ENCODE results near the gene C6orf132. TPM values are rescaled to one million over a fixed set of nuclear protein-coding genes. Genes with fewer than 3 reads are reported as not detected.
"Not testable (repeated sequence)": the region's sequence is repeated elsewhere in the genome, so short reads cannot be mapped to it uniquely, and the experiment has no call there.

Gene C6orf132
- total RNA-seq, 1 donor, result 2.9 TPM

GRCh38 chr6:42156638-42157037 lies 14.2 kb upstream of the C6orf132 start:
- Histone ChIP-seq H3K79me2 (ENCODE audit: insufficient read depth, low read length) (no peaks in the 10 kb centered on the region), H3K4me2 (ENCODE audit: insufficient read depth, low read length) (no peak overlapping the region), H3K27ac (ENCODE audit: low read depth, low read length) (no peak overlapping the region), H3K4me3 (ENCODE audit: insufficient read depth, low read length) (no peak overlapping the region), H3K9me3 (ENCODE audit: low read depth, low read length) (no peaks in the 10 kb centered on the region), H3K36me3 (ENCODE audit: insufficient read depth, low read length) (no peaks in the 10 kb centered on the region), H2AFZ (ENCODE audit: low read length) (no peak overlapping the region), H3K27me3 (ENCODE audit: insufficient read depth, low read length) (peaks cover 5% of the 10 kb centered on the region), H4K20me1 (ENCODE audit: insufficient read depth, low read length) (no peaks in the 10 kb centered on the region), H3K4me1 (ENCODE audit: insufficient read depth, low read length) (peaks cover 3% of the 10 kb centered on the region)
- TF ChIP-seq CTCF (IDR thresholded peaks at IDR 0.05; ENCODE audit: extremely low read depth, low read depth, low read length), result no peak
- DNase-seq (ENCODE audit: insufficient read length, low spot score, missing footprints), result no peak

- no peaks in the 10 kb centered on the region for H3K27me3 ChIP-seq (ENCODE audit: insufficient read depth, low read length)
- H4K20me1 ChIP-seq (ENCODE audit: insufficient read depth, low read length), result no peaks in the 10 kb centered on the region
- H3K4me1 ChIP-seq (ENCODE audit: insufficient read depth, low read length), result peaks cover 3% of the 10 kb centered on the region
- H3K9me3 ChIP-seq (ENCODE audit: low read depth, low read length), result no peaks in the 10 kb centered on the region
- no peak overlapping the region for H3K4me3 ChIP-seq (ENCODE audit: insufficient read depth, low read length)
- no peak overlapping the region for H3K4me2 ChIP-seq (ENCODE audit: insufficient read depth, low read length)
- no peak overlapping the region for H2AFZ ChIP-seq (ENCODE audit: low read length)
- no peak overlapping the region for H3K27ac ChIP-seq (ENCODE audit: low read depth, low read length)
- H3K36me3 ChIP-seq (ENCODE audit: insufficient read depth, low read length), result no peaks in the 10 kb centered on the region
- DNase-seq (ENCODE audit: insufficient read length, low spot score, missing footprints), result no peak
- no peak for TF ChIP-seq CTCF (IDR thresholded peaks at IDR 0.05; ENCODE audit: extremely low read depth, low read depth, low read length)
- H3K79me2 ChIP-seq (ENCODE audit: insufficient read depth, low read length), result no peaks in the 10 kb centered on the region
Observed at GRCh38 chr6:42155293-42155692, 12.9 kb upstream of the C6orf132 start.

GRCh38 chr6:42154461-42155209 lies 12.2 kb upstream of the C6orf132 start:
- TF ChIP-seq CTCF (IDR thresholded peaks at IDR 0.05; ENCODE audit: extremely low read depth, low read depth, low read length), result no peak
- Histone ChIP-seq H3K9me3 (ENCODE audit: low read depth, low read length) (no peaks in the 10 kb centered on the region), H3K27ac (ENCODE audit: low read depth, low read length) (no peak overlapping the region), H4K20me1 (ENCODE audit: insufficient read depth, low read length) (no peaks in the 10 kb centered on the region), H3K36me3 (ENCODE audit: insufficient read depth, low read length) (no peaks in the 10 kb centered on the region), H3K27me3 (ENCODE audit: insufficient read depth, low read length) (no peaks in the 10 kb centered on the region), H3K4me2 (ENCODE audit: insufficient read depth, low read length) (no peak overlapping the region), H3K4me3 (ENCODE audit: insufficient read depth, low read length) (no peak overlapping the region), H2AFZ (ENCODE audit: low read length) (no peak overlapping the region), H3K4me1 (ENCODE audit: insufficient read depth, low read length) (peaks cover 3% of the 10 kb centered on the region), H3K79me2 (ENCODE audit: insufficient read depth, low read length) (no peaks in the 10 kb centered on the region)
- no peak for DNase-seq (ENCODE audit: insufficient read length, low spot score, missing footprints)

GRCh38 chr6:42153921-42154320 lies 11.5 kb upstream of the C6orf132 start:
- Histone ChIP-seq H2AFZ (ENCODE audit: low read length) (no peak overlapping the region), H3K4me2 (ENCODE audit: insufficient read depth, low read length) (no peak overlapping the region), H3K27me3 (ENCODE audit: insufficient read depth, low read length) (no peaks in the 10 kb centered on the region), H3K36me3 (ENCODE audit: insufficient read depth, low read length) (no peaks in the 10 kb centered on the region), H3K9me3 (ENCODE audit: low read depth, low read length) (no peaks in the 10 kb centered on the region), H3K27ac (ENCODE audit: low read depth, low read length) (no peak overlapping the region), H3K79me2 (ENCODE audit: insufficient read depth, low read length) (no peaks in the 10 kb centered on the region), H4K20me1 (ENCODE audit: insufficient read depth, low read length) (no peaks in the 10 kb centered on the region), H3K4me3 (ENCODE audit: insufficient read depth, low read length) (no peak overlapping the region), H3K4me1 (ENCODE audit: insufficient read depth, low read length) (peaks cover 3% of the 10 kb centered on the region)
- DNase-seq (ENCODE audit: insufficient read length, low spot score, missing footprints), result no peak
- no peak for TF ChIP-seq CTCF (IDR thresholded peaks at IDR 0.05; ENCODE audit: extremely low read depth, low read depth, low read length)

GRCh38 chr6:42152528-42153213 lies 10.3 kb upstream of the C6orf132 start:
- H2AFZ ChIP-seq (ENCODE audit: low read length); H3K4me1 ChIP-seq (ENCODE audit: insufficient read depth, low read length); H3K36me3 ChIP-seq (ENCODE audit: insufficient read depth, low read length); H4K20me1 ChIP-seq (ENCODE audit: insufficient read depth, low read length); H3K27me3 ChIP-seq (ENCODE audit: insufficient read depth, low read length); H3K4me3 ChIP-seq (ENCODE audit: insufficient read depth, low read length); DNase-seq (ENCODE audit: insufficient read length, low spot score, missing footprints); H3K9me3 ChIP-seq (ENCODE audit: low read depth, low read length); H3K27ac ChIP-seq (ENCODE audit: low read depth, low read length); H3K4me2 ChIP-seq (ENCODE audit: insufficient read depth, low read length); H3K79me2 ChIP-seq (ENCODE audit: insufficient read depth, low read length): not testable (repeated sequence)
